Neural progenitor cell (in vitro differentiated cells): ENCODE measurements around the gene CDH23. TPM values are rescaled to one million over a fixed set of nuclear protein-coding genes. Genes with fewer than 3 reads are reported as not detected.
A peak's percentile ranks its signal among the peaks of the same experiment; 100 is the strongest.

ENCODE experiments used
- DNase-seq: peaks from one replicate; pipeline ENCODE4 v3.0.0-alpha.2; 2016; ENCODE audit warnings: low spot score
- H2AFZ ChIP-seq: fragments of 200-600 bp; sonication (generic); replicated peaks from 2 replicates; pipeline ENCODE4 v1.6.1; 2016; ENCODE audit warnings: antibody characterized with exemption
- H3F3A ChIP-seq: fragments of 200-600 bp; sonication (generic); 2 replicates; pipeline ENCODE4 v1.6.1; 2016; ENCODE audit warnings: antibody characterized with exemption, low read depth
- H3K27ac ChIP-seq: fragments of 200-600 bp; sonication (generic); 2 replicates; pipeline ENCODE4 v1.5.1; 2016; ENCODE audit warnings: mild to moderate bottlenecking
- H3K27me3 ChIP-seq: fragments of 200-600 bp; sonication (generic); 2 replicates; pipeline ENCODE4 v1.6.1; 2016; ENCODE audit warnings: mild to moderate bottlenecking, moderate library complexity
- H3K36me3 ChIP-seq: fragments of 200-600 bp; sonication (generic); 2 replicates; pipeline ENCODE4 v1.5.1; 2016
- H3K4me1 ChIP-seq: fragments of 200-600 bp; sonication (generic); 2 replicates; pipeline ENCODE4 v1.6.1; 2016; ENCODE audit warnings: mixed run types
- H3K4me2 ChIP-seq: fragments of 200-600 bp; sonication (generic); 2 replicates; pipeline ENCODE4 v1.6.1; 2016
- H3K4me3 ChIP-seq: fragments of 200-600 bp; sonication (generic); 2 replicates; pipeline ENCODE4 v1.5.1; 2016
- H3K79me2 ChIP-seq: fragments of 200-600 bp; sonication (generic); 2 replicates; pipeline ENCODE4 v1.6.1; 2016; ENCODE audit warnings: low read depth
- H3K9ac ChIP-seq: fragments of 200-600 bp; sonication (generic); 2 replicates; pipeline ENCODE4 v1.6.1; 2016
- H3K9me3 ChIP-seq: fragments of 200-600 bp; sonication (generic); 2 replicates; pipeline ENCODE4 v1.5.1; 2016; ENCODE audit warnings: low read depth
- H4K20me1 ChIP-seq: fragments of 200-600 bp; sonication (generic); 2 replicates; pipeline ENCODE4 v1.6.1; 2016; ENCODE audit warnings: low read depth
- H3K27ac Mint-ChIP-seq: 3 replicates; pipeline ENCODE4 v1.8.0; 2021; ENCODE audit warnings: mixed read lengths
- H3K27me3 Mint-ChIP-seq: 2 replicates; pipeline ENCODE4 v1.8.0; 2022; ENCODE audit warnings: low read depth, mild to moderate bottlenecking, inconsistent platforms, moderate library complexity, mixed read lengths; ENCODE audit not compliant: insufficient read depth
- H3K36me3 Mint-ChIP-seq: 3 replicates; pipeline ENCODE4 v1.8.0; 2021; ENCODE audit warnings: mixed read lengths
- H3K4me1 Mint-ChIP-seq: 3 replicates; pipeline ENCODE4 v1.8.0; 2021; ENCODE audit warnings: mixed read lengths
- H3K4me3 Mint-ChIP-seq: 3 replicates; pipeline ENCODE4 v1.8.0; 2021; ENCODE audit warnings: mild to moderate bottlenecking, moderate library complexity, mixed read lengths
- H3K9me3 Mint-ChIP-seq: 3 replicates; pipeline ENCODE4 v1.8.0; 2020; ENCODE audit warnings: mixed read lengths
- CTCF ChIP-seq: fragments of 200-600 bp; sonication (generic); IDR thresholded peaks from 2 replicates; pipeline ENCODE4 v1.5.1; 2017; ENCODE audit warnings: antibody characterized with exemption, mild to moderate bottlenecking
- EZH2 ChIP-seq: fragments of 200-600 bp; sonication (generic); IDR thresholded peaks from 2 replicates; pipeline ENCODE4 v1.6.1; 2017; ENCODE audit warnings: antibody characterized with exemption, mild to moderate bottlenecking, moderate library complexity
- EZH2phosphoT487 ChIP-seq: fragments of 200-600 bp; sonication (generic); IDR thresholded peaks from 2 replicates; pipeline ENCODE4 v1.6.1; 2017; ENCODE audit warnings: antibody characterized with exemption
- total RNA-seq: library from RNA; depleted of rRNA; stranded (reverse); fragments of >200 nt; gene quantifications from 2 replicates; pipeline ENCODE4 v1.2.3, GENCODE V29; 2015; ENCODE audit warnings: low replicate concordance

CDH23 gene
- total RNA-seq, 1 donor from 2014 or later: 5.9 TPM

DNA sequence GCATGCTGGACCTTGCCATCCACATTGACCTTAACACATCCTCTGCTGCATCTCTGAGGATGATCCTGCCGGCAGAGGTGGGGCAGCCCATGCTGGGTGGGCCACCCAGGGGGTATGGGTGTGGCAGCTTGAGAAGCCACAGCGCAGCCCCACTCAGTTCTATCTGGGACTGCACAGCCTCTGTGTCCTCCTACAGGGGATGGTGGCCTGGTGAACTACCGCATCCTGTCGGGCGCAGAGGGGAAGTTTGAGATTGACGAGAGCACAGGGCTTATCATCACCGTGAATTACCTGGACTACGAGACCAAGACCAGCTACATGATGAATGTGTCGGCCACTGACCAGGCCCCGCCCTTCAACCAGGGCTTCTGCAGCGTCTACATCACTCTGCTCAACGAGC lies 335.1 kb downstream of the CDH23 start:
- Histone ChIP-seq H3K79me2 (no peaks in the 10 kb centered on the region), H3K4me2 (no peak overlapping the region), H2AFZ (no peak overlapping the region), H3K4me1 (peaks cover 20% of the 10 kb centered on the region), H4K20me1 (no peaks in the 10 kb centered on the region), H3K36me3 (no peaks in the 10 kb centered on the region), H3K27me3 (no peaks in the 10 kb centered on the region), H3K9ac (no peak overlapping the region), H3K4me3 (no peak overlapping the region), H3K27ac (no peak overlapping the region), H3F3A (no peaks in the 10 kb centered on the region), H3K9me3 (no peaks in the 10 kb centered on the region)
- H3K4me3 Mint-ChIP-seq: no peak overlapping the region
- peak overlapping the region; percentile 25 for H3K27ac Mint-ChIP-seq
- TF ChIP-seq EZH2 (no peak), EZH2phosphoT487 (no peak), CTCF (no peak)
- H3K9me3 Mint-ChIP-seq: peaks cover 2% of the 10 kb centered on the region
- H3K4me1 Mint-ChIP-seq: peaks cover 23% of the 10 kb centered on the region
- no peaks in the 10 kb centered on the region for H3K36me3 Mint-ChIP-seq
- peaks cover 7% of the 10 kb centered on the region for H3K27me3 Mint-ChIP-seq
- no peak for DNase-seq

- H3K27me3 ChIP-seq: no peaks in the 10 kb centered on the region
- peaks cover 10% of the 10 kb centered on the region for H3K4me1 Mint-ChIP-seq
- H3K27ac ChIP-seq: no peak overlapping the region
- peak overlapping the region; percentile 25 for H3K27ac Mint-ChIP-seq
- no peaks in the 10 kb centered on the region for H3K36me3 ChIP-seq
- H3K4me3 ChIP-seq: no peak overlapping the region
- peaks cover 10% of the 10 kb centered on the region for H3K4me1 ChIP-seq
- no peak overlapping the region for H3K9ac ChIP-seq
- H3K79me2 ChIP-seq: no peaks in the 10 kb centered on the region
- no peaks in the 10 kb centered on the region for H4K20me1 ChIP-seq
- H3K9me3 Mint-ChIP-seq: peaks cover 2% of the 10 kb centered on the region
- no peaks in the 10 kb centered on the region for H3K9me3 ChIP-seq
- H2AFZ ChIP-seq: no peak overlapping the region
- H3K27me3 Mint-ChIP-seq: peaks cover 4% of the 10 kb centered on the region
- no peaks in the 10 kb centered on the region for H3K36me3 Mint-ChIP-seq
- peak overlapping the region; percentile 70 for H3K4me3 Mint-ChIP-seq
- no peak for DNase-seq
- H3F3A ChIP-seq: no peaks in the 10 kb centered on the region
- H3K4me2 ChIP-seq: no peak overlapping the region
- no peak for TF ChIP-seq EZH2phosphoT487
- TF ChIP-seq CTCF: no peak
- TF ChIP-seq EZH2: no peak
These were observed 338.1 kb downstream of the CDH23 start for GRCh38 chr10:71734797-71735196.

- H3K9me3 Mint-ChIP-seq: peaks cover 2% of the 10 kb centered on the region
- Histone ChIP-seq H3K36me3 (no peaks in the 10 kb centered on the region), H3K9ac (no peak overlapping the region), H3K4me2 (no peak overlapping the region), H3K27ac (no peak overlapping the region), H4K20me1 (no peaks in the 10 kb centered on the region), H3K4me3 (no peak overlapping the region), H3K4me1 (peaks cover 10% of the 10 kb centered on the region), H3K27me3 (no peaks in the 10 kb centered on the region), H3K9me3 (no peaks in the 10 kb centered on the region), H3K79me2 (no peaks in the 10 kb centered on the region), H2AFZ (peak overlapping the region; percentile 50), H3F3A (no peaks in the 10 kb centered on the region)
- H3K27ac Mint-ChIP-seq: peak overlapping the region; percentile 62
- TF ChIP-seq EZH2phosphoT487 (no peak), EZH2 (no peak), CTCF (no peak)
- no peak for DNase-seq
- H3K4me3 Mint-ChIP-seq: no peak overlapping the region
- H3K36me3 Mint-ChIP-seq: no peaks in the 10 kb centered on the region
- H3K27me3 Mint-ChIP-seq: peaks cover 4% of the 10 kb centered on the region
- H3K4me1 Mint-ChIP-seq: peaks cover 10% of the 10 kb centered on the region
These were observed 339.2 kb downstream of the CDH23 start for GRCh38 chr10:71735709-71736569.
